Right atrium auricular region (tissue), 2 donors: ENCODE data around the gene CTAG1B. TPM values are rescaled to one million over a fixed set of nuclear protein-coding genes. Genes with fewer than 3 reads are reported as not detected.

Source experiments
- DNase-seq: peaks from one replicate; pipeline ENCODE4 v3.0.0-alpha.2; 2019; ENCODE audit warnings: low spot score
- H3K27ac ChIP-seq, 2 donors: fragments of 200-600 bp; sonication (generic); 1 replicate in 1 of 2; 2 replicates in 1 of 2; pipeline ENCODE4 v1.5.1; 2016 to 2019
- H3K27me3 ChIP-seq, 2 donors: fragments of 200-600 bp; sonication (generic); one replicate each; pipeline versions ENCODE4 v1.5.1 to v1.6.0; 2017 to 2019
- H3K36me3 ChIP-seq: fragments of 200-600 bp; sonication (generic); one replicate; pipeline ENCODE4 v1.5.1; 2016
- H3K4me1 ChIP-seq, 2 donors: fragments of 200-600 bp; sonication (generic); one replicate each; pipeline versions ENCODE4 v1.5.1 to v1.6.0; 2017 to 2019
- H3K4me3 ChIP-seq, 2 donors: fragments of 200-600 bp; sonication (generic); 1 replicate in 1 of 2; 2 replicates in 1 of 2; pipeline ENCODE4 v1.5.1; 2017 to 2019; ENCODE audit warnings: mild to moderate bottlenecking in 1 of 2, moderate library complexity in 1 of 2
- H3K9me3 ChIP-seq, 2 donors: fragments of 200-600 bp; sonication (generic); one replicate each; pipeline ENCODE4 v1.5.1; 2019
- CTCF ChIP-seq, 2 donors: fragments of 200-600 bp; sonication (generic); IDR thresholded peaks; one replicate each; pipeline ENCODE4 v1.5.1; 2019; ENCODE audit warnings: antibody characterized with exemption in 2 of 2
- total RNA-seq, 2 donors: library from RNA; depleted of rRNA; stranded (reverse); fragments of >200 nt; gene quantifications; one replicate each; pipeline ENCODE4 v1.1.0, GENCODE V29; 2016

CTAG1B gene
- total RNA-seq, 2 donors from 2014 or later, result not detected

GRCh38 chrX:154603438-154604430 is 15.3 kb downstream of the CTAG1B start:
- Histone ChIP-seq H3K9me3 (no peaks in the 10 kb centered on the region), H3K27ac (no peak overlapping the region)
- TF ChIP-seq CTCF (IDR thresholded peaks at IDR 0.05), result no peak

GRCh38 chrX:154602766-154603437 is 16.2 kb downstream of the CTAG1B start:
- no peak for TF ChIP-seq CTCF (IDR thresholded peaks at IDR 0.05)

More at GRCh38 chrX:154603438-154604430, 15.3 kb downstream of the CTAG1B start:
- Histone ChIP-seq H3K36me3 (no peaks in the 10 kb centered on the region), H3K4me1 (no peaks in the 10 kb centered on the region), H3K27me3 (no peaks in the 10 kb centered on the region), H3K4me3 (no peak overlapping the region)
- DNase-seq, result no peak

GRCh38 chrX:154602226-154602625 is 16.9 kb downstream of the CTAG1B start:
- H3K27me3 ChIP-seq, result no peaks in the 10 kb centered on the region
- no peak for TF ChIP-seq CTCF (IDR thresholded peaks at IDR 0.05)
- H3K9me3 ChIP-seq, result no peaks in the 10 kb centered on the region
- no peaks in the 10 kb centered on the region for H3K4me1 ChIP-seq
- H3K27ac ChIP-seq, result no peak overlapping the region
- no peaks in the 10 kb centered on the region for H3K36me3 ChIP-seq
- no peak overlapping the region for H3K4me3 ChIP-seq
- DNase-seq, result no peak

More at GRCh38 chrX:154602766-154603437, 16.2 kb downstream of the CTAG1B start:
- Histone ChIP-seq H3K4me3 (no peak overlapping the region), H3K9me3 (no peaks in the 10 kb centered on the region), H3K4me1 (no peaks in the 10 kb centered on the region), H3K36me3 (no peaks in the 10 kb centered on the region), H3K27ac (no peak overlapping the region), H3K27me3 (no peaks in the 10 kb centered on the region)
- DNase-seq, result no peak

- no peak overlapping the region for H3K4me3 ChIP-seq
- no peaks in the 10 kb centered on the region for H3K27me3 ChIP-seq
- no peaks in the 10 kb centered on the region for H3K36me3 ChIP-seq
- H3K9me3 ChIP-seq, result no peaks in the 10 kb centered on the region
- no peak for DNase-seq
- no peak for TF ChIP-seq CTCF (IDR thresholded peaks at IDR 0.05)
- H3K4me1 ChIP-seq, result no peaks in the 10 kb centered on the region
- no peak overlapping the region for H3K27ac ChIP-seq
Measured at GRCh38 chrX:154600759-154601374, 18.2 kb downstream of the CTAG1B start.

GRCh38 chrX:154599531-154599930 is 19.6 kb downstream of the CTAG1B start:
- Histone ChIP-seq H3K4me1 (no peaks in the 10 kb centered on the region), H3K4me3 (no peak overlapping the region), H3K9me3 (no peaks in the 10 kb centered on the region), H3K27me3 (no peaks in the 10 kb centered on the region), H3K36me3 (no peaks in the 10 kb centered on the region), H3K27ac (no peak overlapping the region)
- no peak for DNase-seq
- TF ChIP-seq CTCF (IDR thresholded peaks at IDR 0.05), result no peak
